DOHH2 (cell line): ENCODE measurements around the gene COX17.

Experiments
- H3F3A ChIP-seq: fragments of 200-600 bp; sonication (generic), shearing (Covaris generic); 2 replicates; pipeline ENCODE4 v1.6.0; 2016; ENCODE audit warnings: antibody characterized with exemption, mild to moderate bottlenecking; ENCODE audit not compliant: control insufficient read depth, insufficient read depth
- H3K27ac ChIP-seq: fragments of 200-600 bp; sonication (generic); 2 replicates; pipeline ENCODE4 v1.5.1; 2014; ENCODE audit warnings: low read depth, mild to moderate bottlenecking, low read length, moderate library complexity
- H3K27me3 ChIP-seq: fragments of 200-600 bp; sonication (generic); 2 replicates; pipeline ENCODE4 v1.6.1; 2014; ENCODE audit warnings: mild to moderate bottlenecking, low read length, mixed read lengths; ENCODE audit not compliant: control insufficient read depth
- H3K36me3 ChIP-seq: fragments of 200-600 bp; sonication (generic); 2 replicates; pipeline ENCODE4 v1.6.1; 2014; ENCODE audit warnings: mild to moderate bottlenecking, low read length, moderate library complexity, mixed read lengths; ENCODE audit not compliant: control insufficient read depth
- H3K4me1 ChIP-seq: fragments of 200-600 bp; sonication (generic); 2 replicates; pipeline ENCODE4 v1.6.1; 2014; ENCODE audit warnings: mild to moderate bottlenecking, low read length, mixed read lengths; ENCODE audit not compliant: control insufficient read depth
- H3K4me2 ChIP-seq: fragments of 200-600 bp; sonication (generic); 2 replicates; pipeline ENCODE4 v1.6.0; 2014; ENCODE audit warnings: mild to moderate bottlenecking, low read length, moderate library complexity
- H3K4me3 ChIP-seq: fragments of 200-600 bp; sonication (generic); 2 replicates; pipeline ENCODE4 v1.5.1; 2014; ENCODE audit warnings: mild to moderate bottlenecking, low read length, mixed read lengths
- H3K79me2 ChIP-seq: fragments of 200-600 bp; sonication (generic); 2 replicates; pipeline ENCODE4 v1.6.1; 2014; ENCODE audit warnings: mild to moderate bottlenecking, low read length, mixed read lengths; ENCODE audit not compliant: control insufficient read depth
- H3K9me2 ChIP-seq: fragments of 200-600 bp; sonication (generic); replicated peaks from 2 replicates; pipeline ENCODE4 v1.6.1; 2014; ENCODE audit warnings: mild to moderate bottlenecking, low read length, mixed read lengths; ENCODE audit not compliant: control insufficient read depth
- H3K9me3 ChIP-seq: fragments of 200-600 bp; sonication (generic); 2 replicates; pipeline ENCODE4 v1.6.1; 2014; ENCODE audit warnings: antibody characterized with exemption, low read length, mixed read lengths; ENCODE audit not compliant: control insufficient read depth, insufficient read depth
- H4K20me1 ChIP-seq: fragments of 200-600 bp; sonication (generic); 2 replicates; pipeline ENCODE4 v1.6.0; 2014; ENCODE audit warnings: low read depth, mild to moderate bottlenecking, antibody characterized with exemption, low read length, moderate library complexity; ENCODE audit not compliant: control insufficient read depth, insufficient read depth
- CTCF ChIP-seq: fragments of 200-600 bp; sonication (generic); IDR thresholded peaks from one replicate; pipeline ENCODE4 v1.5.1; 2014; ENCODE audit warnings: antibody characterized with exemption, mild to moderate bottlenecking, low read depth, low read length; ENCODE audit not compliant: poor library complexity, severe bottlenecking
- EZH2phosphoT487 ChIP-seq: fragments of 200-600 bp; sonication (generic); IDR thresholded peaks from 2 replicates; pipeline ENCODE4 v1.6.1; 2017; ENCODE audit warnings: borderline replicate concordance, mild to moderate bottlenecking, antibody characterized with exemption, low read length, moderate library complexity, mixed read lengths

The COX17 gene

GRCh38 chr3:119703820-119704531 is 26.8 kb upstream of the COX17 start:
- TF ChIP-seq EZH2phosphoT487 (no peak), CTCF (no peak)
- H3K4me2 ChIP-seq, result no peak overlapping the region
- H3K4me3 ChIP-seq, result no peak overlapping the region

GRCh38 chr3:119702530-119703527 is 25.6 kb upstream of the COX17 start, which contains the start of gene CFAP91:
TSS of gene CFAP91 (plus strand) at chr3:119703022. CDS start at chr3:119703099, 77 bp downstream.
- H4K20me1 ChIP-seq, result no peaks in the 10 kb centered on the region
- H3K9me3 ChIP-seq, result no peaks in the 10 kb centered on the region
- no peak for TF ChIP-seq CTCF
- TF ChIP-seq EZH2phosphoT487, result no peak
- peaks cover 13% of the 10 kb centered on the region; the same call in 1 of the 2 replicates for H3K4me1 ChIP-seq
- peaks cover 6% of the 10 kb centered on the region; the same call in 1 of the 2 replicates for H3K27me3 ChIP-seq
- no peaks in the 10 kb centered on the region for H3K36me3 ChIP-seq
- peak within 1 kb of the TSS; percentile 55 for H3K4me3 ChIP-seq
- no peaks in the 10 kb centered on the region for H3K9me2 ChIP-seq
- H3K79me2 ChIP-seq, result no peaks in the 10 kb centered on the region
- H3K4me2 ChIP-seq, result peak within 1 kb of the TSS; percentile 51
- no peak within 1 kb of the TSS for H3K27ac ChIP-seq
- no peaks in the 10 kb centered on the region for H3F3A ChIP-seq

More at GRCh38 chr3:119703820-119704531, 26.8 kb upstream of the COX17 start:
- no peak overlapping the region for H3K27ac ChIP-seq
- H3K4me1 ChIP-seq, result peaks cover 13% of the 10 kb centered on the region; the same call in 1 of the 2 replicates
- H3K79me2 ChIP-seq, result no peaks in the 10 kb centered on the region
- H4K20me1 ChIP-seq, result no peaks in the 10 kb centered on the region
- peaks cover 6% of the 10 kb centered on the region; the same call in 1 of the 2 replicates for H3K27me3 ChIP-seq
- H3K9me3 ChIP-seq, result no peaks in the 10 kb centered on the region
- no peaks in the 10 kb centered on the region for H3F3A ChIP-seq
- H3K9me2 ChIP-seq, result no peaks in the 10 kb centered on the region
- H3K36me3 ChIP-seq, result no peaks in the 10 kb centered on the region

- Histone ChIP-seq H3K9me3 (no peaks in the 10 kb centered on the region), H3K79me2 (no peaks in the 10 kb centered on the region), H3K27me3 (peaks cover 6% of the 10 kb centered on the region; the same call in 1 of the 2 replicates), H3K9me2 (no peaks in the 10 kb centered on the region), H3K4me1 (peaks cover 13% of the 10 kb centered on the region; the same call in 1 of the 2 replicates), H4K20me1 (no peaks in the 10 kb centered on the region), H3K4me3 (no peak overlapping the region), H3K36me3 (no peaks in the 10 kb centered on the region), H3K4me2 (no peak overlapping the region), H3K27ac (no peak overlapping the region), H3F3A (no peaks in the 10 kb centered on the region)
- TF ChIP-seq CTCF, result no peak
- TF ChIP-seq EZH2phosphoT487, result no peak
Observed at GRCh38 chr3:119700920-119701734, 23.9 kb upstream of the COX17 start.
